Neural crest cell (in vitro differentiated cells): Measurements from ENCODE around the gene GBX2. TPM values are rescaled to one million over a fixed set of nuclear protein-coding genes. Genes with fewer than 3 reads are reported as not detected.

Source experiments
- DNase-seq: peaks from one replicate; pipeline ENCODE4 v3.0.0; 2021; ENCODE audit warnings: low read depth, mixed read lengths, low spot score
- H3K27ac Mint-ChIP-seq: one replicate; pipeline ENCODE4 v1.8.0; 2021; ENCODE audit warnings: mild to moderate bottlenecking, mixed read lengths; ENCODE audit not compliant: unreplicated experiment
- H3K27me3 Mint-ChIP-seq: 2 replicates; pipeline ENCODE4 v1.8.0; 2021; ENCODE audit warnings: low read depth, mild to moderate bottlenecking, mixed read lengths
- H3K36me3 Mint-ChIP-seq: 2 replicates; pipeline ENCODE4 v1.8.0; 2021; ENCODE audit warnings: low read depth, mild to moderate bottlenecking, mixed read lengths
- H3K4me1 Mint-ChIP-seq: 2 replicates; pipeline ENCODE4 v1.8.0; 2021; ENCODE audit warnings: mixed read lengths
- H3K4me3 Mint-ChIP-seq: one replicate; pipeline ENCODE4 v1.8.0; 2021; ENCODE audit warnings: mild to moderate bottlenecking, mixed read lengths
- H3K9me3 Mint-ChIP-seq: 2 replicates; pipeline ENCODE4 v1.8.0; 2021; ENCODE audit warnings: mixed read lengths
- total RNA-seq: library from RNA; stranded (reverse); gene quantifications from 2 replicates; pipeline ENCODE4 v1.2.1, GENCODE V29; 2021
- TF ChIP-seq, protein P1 (sequence below): fragments of 200-600 bp; sonication (generic); conservative IDR thresholded peaks from 2 replicates; pipeline ENCODE4 v1.5.0; 2021; ENCODE audit warnings: antibody characterized with exemption, mild to moderate bottlenecking

The GBX2 gene
- total RNA-seq, 1 donor from 2014 or later = 21.3 TPM

DNA sequence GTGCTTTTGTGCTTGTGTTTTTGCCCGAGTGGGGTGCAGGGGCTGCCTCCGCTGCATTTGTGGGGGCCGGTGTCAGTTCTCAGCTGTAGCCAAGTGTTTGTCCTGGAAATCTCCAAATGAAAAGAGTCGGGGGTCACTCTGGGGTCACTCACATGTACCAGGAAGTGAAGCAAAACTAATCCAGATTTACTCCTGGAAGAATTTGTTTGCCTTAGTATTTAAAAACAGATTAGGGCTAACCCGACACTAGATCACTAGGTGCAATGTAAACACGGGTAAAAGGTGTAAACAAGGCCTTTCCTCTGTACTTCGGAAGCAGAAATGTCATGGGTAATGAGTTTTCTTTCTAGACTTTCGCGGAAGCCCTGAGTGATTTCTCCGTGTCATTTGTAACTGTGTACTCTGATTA lies 50.3 kb downstream of the GBX2 start:
- TF ChIP-seq, protein P1, sequence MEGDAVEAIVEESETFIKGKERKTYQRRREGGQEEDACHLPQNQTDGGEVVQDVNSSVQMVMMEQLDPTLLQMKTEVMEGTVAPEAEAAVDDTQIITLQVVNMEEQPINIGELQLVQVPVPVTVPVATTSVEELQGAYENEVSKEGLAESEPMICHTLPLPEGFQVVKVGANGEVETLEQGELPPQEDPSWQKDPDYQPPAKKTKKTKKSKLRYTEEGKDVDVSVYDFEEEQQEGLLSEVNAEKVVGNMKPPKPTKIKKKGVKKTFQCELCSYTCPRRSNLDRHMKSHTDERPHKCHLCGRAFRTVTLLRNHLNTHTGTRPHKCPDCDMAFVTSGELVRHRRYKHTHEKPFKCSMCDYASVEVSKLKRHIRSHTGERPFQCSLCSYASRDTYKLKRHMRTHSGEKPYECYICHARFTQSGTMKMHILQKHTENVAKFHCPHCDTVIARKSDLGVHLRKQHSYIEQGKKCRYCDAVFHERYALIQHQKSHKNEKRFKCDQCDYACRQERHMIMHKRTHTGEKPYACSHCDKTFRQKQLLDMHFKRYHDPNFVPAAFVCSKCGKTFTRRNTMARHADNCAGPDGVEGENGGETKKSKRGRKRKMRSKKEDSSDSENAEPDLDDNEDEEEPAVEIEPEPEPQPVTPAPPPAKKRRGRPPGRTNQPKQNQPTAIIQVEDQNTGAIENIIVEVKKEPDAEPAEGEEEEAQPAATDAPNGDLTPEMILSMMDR = no peak
- DNase-seq = no peak
- no peak overlapping the region for H3K4me3 Mint-ChIP-seq
- no peak overlapping the region for H3K27ac Mint-ChIP-seq
- no peaks in the 10 kb centered on the region for H3K9me3 Mint-ChIP-seq
- H3K4me1 Mint-ChIP-seq = peaks cover 44% of the 10 kb centered on the region
- H3K27me3 Mint-ChIP-seq = no peaks in the 10 kb centered on the region
- H3K36me3 Mint-ChIP-seq = no peaks in the 10 kb centered on the region

DNA sequence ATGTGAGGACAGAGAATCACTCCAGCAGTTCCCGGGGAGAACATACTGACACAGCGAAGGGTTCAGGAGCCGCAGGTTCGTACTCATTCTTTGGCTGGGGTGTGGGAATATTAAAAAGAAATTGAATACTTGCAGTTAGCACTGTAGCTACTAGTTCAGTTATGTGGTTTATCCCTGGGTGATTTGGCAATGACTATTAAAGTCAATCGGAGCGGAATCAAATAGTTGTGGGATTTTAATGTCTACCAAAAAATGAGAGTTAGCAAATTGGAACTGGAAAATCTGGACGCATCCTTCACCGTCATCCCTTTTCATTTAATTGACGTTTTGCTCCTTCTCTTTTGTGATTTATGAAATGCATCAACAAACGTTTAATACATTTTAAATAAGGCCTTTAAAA lies 50.8 kb downstream of the GBX2 start:
- H3K36me3 Mint-ChIP-seq = peaks cover 1% of the 10 kb centered on the region
- TF ChIP-seq, protein P1 = no peak
- no peak overlapping the region for H3K4me3 Mint-ChIP-seq
- peaks cover 44% of the 10 kb centered on the region for H3K4me1 Mint-ChIP-seq
- H3K27me3 Mint-ChIP-seq = no peaks in the 10 kb centered on the region
- DNase-seq = no peak
- H3K27ac Mint-ChIP-seq = peak overlapping the region; percentile 77
- H3K9me3 Mint-ChIP-seq = no peaks in the 10 kb centered on the region

Other genes with a start within 250 kb of the GBX2 start
- not detected in 2 replicates for gene ASB18, start 96.0 kb upstream of the GBX2 start, total RNA-seq